Measurements from ENCODE around the gene IRGC. TPM values are rescaled to one million over a fixed set of nuclear protein-coding genes. Genes with fewer than 3 reads are reported as not detected.

The IRGC gene
- total and polyA plus RNA-seq, 9 of the 15 experiments (the other 6 are each of a cell fraction or from before 2014, with no cell fraction given), result not detected

- TF ChIP-seq KDM1A (IDR thresholded peaks at IDR 0.05), result peak; percentile 63 to 72
- no peak for TF ChIP-seq TAF1 (IDR thresholded peaks at IDR 0.05; ENCODE audit: control insufficient read depth, extremely low read depth, insufficient read depth, low read length, severe bottlenecking)
- TF ChIP-seq DLX4 (CRISPR knock-in tag; IDR thresholded peaks at IDR 0.05), result no peak
- TF ChIP-seq NFE2L1 (tag; IDR thresholded peaks at IDR 0.05; ENCODE audit: borderline replicate concordance, low read depth), result no peak
- TF ChIP-seq HDAC2 (IDR thresholded peaks at IDR 0.05), result 0 out of 2 replicates have a peak, but pooled peaks have one; percentile 41
- no peak for TF ChIP-seq TBL1XR1 (IDR thresholded peaks at IDR 0.05; ENCODE audit: low read length in 2 of 2)
- TF ChIP-seq, protein P1, sequence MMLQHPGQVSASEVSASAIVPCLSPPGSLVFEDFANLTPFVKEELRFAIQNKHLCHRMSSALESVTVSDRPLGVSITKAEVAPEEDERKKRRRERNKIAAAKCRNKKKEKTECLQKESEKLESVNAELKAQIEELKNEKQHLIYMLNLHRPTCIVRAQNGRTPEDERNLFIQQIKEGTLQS (IDR thresholded peaks at IDR 0.05), result peak; percentile 83
- TF ChIP-seq, protein P1 (CRISPR knock-in tag; conservative IDR thresholded peaks at IDR 0.05), result no peak
- no peak for TF ChIP-seq PBX2 (CRISPR knock-in tag; IDR thresholded peaks at IDR 0.05; ENCODE audit: low read depth)
- peak; percentile 54; the same call in 1 of the 2 replicates for TF ChIP-seq PBX2 (tag; conservative IDR thresholded peaks at IDR 0.05; ENCODE audit: low read depth)
- TF ChIP-seq CHD2 (IDR thresholded peaks at IDR 0.05; ENCODE audit: low read depth, low read length), result no peak
- TF ChIP-seq CREB1 (IDR thresholded peaks at IDR 0.05), result no peak
- 0 out of 2 replicates have a peak, but pooled peaks have one; percentile 26 for TF ChIP-seq CREB1 (CRISPR knock-in tag; IDR thresholded peaks at IDR 0.05)
These were observed 19.7 kb upstream of the IRGC start (continued) for GRCh38 chr19:43695985-43696704.

Data from K562 (cell line).